GM12878 (cell line): Measurements from ENCODE around the gene PTPRQ. TPM values are rescaled to one million over a fixed set of nuclear protein-coding genes. Genes with fewer than 3 reads are reported as not detected.

ENCODE experiments used
- ATAC-seq: fragments of 200-7000 bp; cut with Tn5 transposase; 3 replicates; pipeline ENCODE4 v1.9.1; 2020; ENCODE audit warnings: mild to moderate bottlenecking, moderate library complexity
- BruUV-seq: library from RNA; stranded (reverse); fragments of 400-500 nt; replicated peaks from 2 replicates; lab custom pipeline; 2021; lab: Mats Ljungman, UMichigan
- CTCF ChIA-PET: fragments of 300-600 bp; sonication (Branson Sonifier 250); formaldehyde crosslinking; extraction: SDS; loops from one replicate; lab custom pipeline; 2021; ENCODE audit warnings: inconsistent platforms; lab: Yijun Ruan, JAX
- POLR2A ChIA-PET: fragments of 350-600 bp; formaldehyde crosslinking; extraction: SDS; loops from one replicate; lab custom pipeline; 2021; ENCODE audit warnings: inconsistent platforms; lab: Charles Lee
- RAD21 ChIA-PET: fragments of 300-600 bp; sonication (Branson Sonifier 250); formaldehyde crosslinking; loops from one replicate; lab custom pipeline; 2023; ENCODE audit warnings: antibody characterized with exemption; ENCODE audit not compliant: unreplicated experiment; lab: Charles Lee
- SMC1A ChIA-PET: fragments of 300-600 bp; sonication (Branson Sonifier 250); formaldehyde crosslinking; loops from one replicate; lab custom pipeline; 2023; ENCODE audit not compliant: unreplicated experiment, uncharacterized antibody; lab: Charles Lee
- DNase-seq: peaks from one replicate; pipeline ENCODE4 v3.0.0-alpha.2; 2011; ENCODE audit warnings: low read depth, low spot score
- FAIRE-seq: peaks from 3 replicates; lab custom pipeline; 2011; peaks lifted over from hg19 to GRCh38; lab: Jason Lieb, UNC
- H2AFZ ChIP-seq: 2 replicates; pipeline ENCODE4 v1.6.0; 2011; ENCODE audit warnings: low read depth, low read length, control low read depth; ENCODE audit not compliant: control insufficient read depth
- H3K27ac ChIP-seq: 2 replicates; pipeline ENCODE4 v1.5.1; 2011; ENCODE audit warnings: control low read depth; ENCODE audit not compliant: control insufficient read depth, insufficient read depth
- H3K27me3 ChIP-seq, 2 experiments: replicated peaks in 1 of 2; 2 replicates each; pipeline versions ENCODE4 v1.6.0 to v1.6.1; 2011; ENCODE audit warnings: low read length in 1 of 2; ENCODE audit not compliant: control insufficient read depth in 2 of 2, insufficient read depth in 2 of 2
- H3K36me3 ChIP-seq, 2 experiments: 2 replicates each; pipeline ENCODE4 v1.5.1; 2011; ENCODE audit warnings: low read length in 1 of 2; ENCODE audit not compliant: control insufficient read depth in 2 of 2, insufficient read depth in 2 of 2
- H3K4me1 ChIP-seq: 2 replicates; pipeline ENCODE4 v1.6.1; 2011; ENCODE audit warnings: mild to moderate bottlenecking, low read length, moderate library complexity, mixed read lengths; ENCODE audit not compliant: control insufficient read depth, insufficient read depth
- H3K4me2 ChIP-seq: 2 replicates; pipeline ENCODE4 v1.6.0; 2011; ENCODE audit warnings: control low read depth; ENCODE audit not compliant: control insufficient read depth, insufficient read depth
- H3K4me3 ChIP-seq: fragments of 200-600 bp; sonication (generic); 2 replicates; pipeline ENCODE4 v1.5.1; 2016
- H3K79me2 ChIP-seq: 2 replicates; pipeline ENCODE4 v1.6.0; 2011; ENCODE audit warnings: low read length; ENCODE audit not compliant: control insufficient read depth, insufficient read depth
- H3K9ac ChIP-seq: 2 replicates; pipeline ENCODE4 v1.8.0; 2011; ENCODE audit warnings: low read length, control low read depth, mixed read lengths; ENCODE audit not compliant: control insufficient read depth, insufficient read depth
- H3K9me3 ChIP-seq: replicated peaks from 3 replicates; pipeline ENCODE4 v1.5.1; 2011; ENCODE audit warnings: mild to moderate bottlenecking, low read length; ENCODE audit not compliant: control insufficient read depth, insufficient read depth
- H4K20me1 ChIP-seq: 2 replicates; pipeline ENCODE4 v1.6.0; 2011; ENCODE audit not compliant: control insufficient read depth, insufficient read depth
- ATF3 ChIP-seq: IDR thresholded peaks from 2 replicates; pipeline ENCODE4 v1.6.1; 2011; ENCODE audit warnings: low read depth, mild to moderate bottlenecking, low read length, moderate library complexity, borderline replicate concordance; ENCODE audit errors: extremely low read depth
- CTCF ChIP-seq, 3 experiments: IDR thresholded peaks in 2 of 3; conservative IDR thresholded peaks in 1 of 3; 2 replicates each; pipeline ENCODE4 v1.5.1; 2011; ENCODE audit warnings: low read depth in 3 of 3, low read length in 3 of 3, mild to moderate bottlenecking in 3 of 3, control low read depth in 2 of 3, moderate library complexity in 2 of 3, inconsistent platforms in 1 of 3, mixed read lengths in 1 of 3; ENCODE audit not compliant: control insufficient read depth in 2 of 3, insufficient read depth in 1 of 3; ENCODE audit errors: extremely low read depth in 1 of 3
- IKZF1 ChIP-seq: fragments of 450-650 bp; conservative IDR thresholded peaks from 2 replicates; pipeline ENCODE4 v1.6.1; 2017; ENCODE audit warnings: antibody characterized with exemption, mild to moderate bottlenecking
- IRF3 ChIP-seq: fragments of 450-650 bp; IDR thresholded peaks from 2 replicates; pipeline ENCODE4 v1.6.1; 2014; ENCODE audit warnings: mild to moderate bottlenecking
- PML ChIP-seq: IDR thresholded peaks from 2 replicates; pipeline ENCODE4 v1.6.1; 2012; ENCODE audit warnings: low read length, inconsistent platforms
- POLR2AphosphoS2 ChIP-seq: IDR thresholded peaks from 2 replicates; pipeline ENCODE4 v1.6.1; 2011; ENCODE audit warnings: low read depth, mild to moderate bottlenecking, low read length, improper control_type of control experiment, moderate library complexity
- POU2F2 ChIP-seq: IDR thresholded peaks from 3 replicates; pipeline ENCODE4 v1.6.1; 2011; ENCODE audit warnings: low read depth, mild to moderate bottlenecking, low read length, borderline replicate concordance
- RAD21 ChIP-seq: IDR thresholded peaks from 2 replicates; pipeline ENCODE4 v1.6.1; 2011; ENCODE audit warnings: mild to moderate bottlenecking, low read depth, low read length, moderate library complexity; ENCODE audit not compliant: insufficient read depth
- RELB ChIP-seq: fragments of 450-650 bp; IDR thresholded peaks from 2 replicates; pipeline ENCODE4 v1.6.1; 2017; ENCODE audit warnings: low read depth, mild to moderate bottlenecking, moderate library complexity
- SMC3 ChIP-seq: IDR thresholded peaks from 2 replicates; pipeline ENCODE4 v1.6.1; 2011; ENCODE audit warnings: low read length, improper control_type of control experiment, borderline replicate concordance
- SPI1 ChIP-seq: IDR thresholded peaks from 2 replicates; pipeline ENCODE4 v1.6.1; 2011; ENCODE audit warnings: low read depth, mild to moderate bottlenecking, low read length, moderate library complexity, borderline replicate concordance; ENCODE audit not compliant: insufficient read depth
- SUPT20H ChIP-seq: IDR thresholded peaks from 2 replicates; pipeline ENCODE4 v1.6.1; 2011; ENCODE audit warnings: low read depth, mild to moderate bottlenecking, low read length, moderate library complexity, borderline replicate concordance; ENCODE audit not compliant: control insufficient read depth
- SUZ12 ChIP-seq: fragments of 200-600 bp; sonication (generic); IDR thresholded peaks from one replicate; pipeline ENCODE4 v1.6.1; 2018; ENCODE audit warnings: antibody characterized with exemption, mild to moderate bottlenecking; ENCODE audit not compliant: unreplicated experiment
- TAF1 ChIP-seq: IDR thresholded peaks from 2 replicates; pipeline ENCODE4 v1.6.1; 2011; ENCODE audit warnings: mild to moderate bottlenecking, low read depth, low read length, borderline replicate concordance
- TCF3 ChIP-seq: IDR thresholded peaks from 2 replicates; pipeline ENCODE4 v1.6.1; 2012; ENCODE audit warnings: low read depth, mild to moderate bottlenecking, low read length, borderline replicate concordance; ENCODE audit not compliant: insufficient read depth
- ZNF217 ChIP-seq: fragments of 450-650 bp; IDR thresholded peaks from 2 replicates; pipeline ENCODE4 v1.6.1; 2017; ENCODE audit warnings: antibody characterized with exemption, mild to moderate bottlenecking
- WGBS: methylation state at CpG from one replicate; pipeline ENCODE4 v1.1.6; 2016; ENCODE audit warnings: low lambda C conversion rate; ENCODE audit not compliant: insufficient replicate concordance, insufficient coverage; ENCODE audit errors: missing lambda C conversion rate; 5-methylcytosine and 5-hydroxymethylcytosine counted together
- in situ Hi-C: fragments of 300-500 bp; cut with MboI; formaldehyde crosslinking; loops from 9 replicates; pipeline ENCODE4 v1.14.3; 2018; ENCODE audit warnings: mixed read lengths
- intact Hi-C: fragments of 100-400 bp; cut with micrococcal nuclease; formaldehyde crosslinking; loops from one replicate; pipeline ENCODE4 v1.14.2; 2022; ENCODE audit not compliant: unreplicated experiment
- polyA plus RNA-seq, 11 experiments: library from polyadenylated mRNA; depleted of rRNA in 4 of 11; unstranded in 6 of 11; stranded (reverse) in 5 of 11; fragments of >200 nt; fragmentation: Nextera tagmentation in 4 of 11; fragmentation: Illumina TruSeq in 1 of 11; extraction: Ambion mirVana in 4 of 11; extraction: Trizol in 1 of 11; gene quantifications; 1 replicate in 1 of 11; 2 replicates in 10 of 11; pipeline versions ENCODE4 v1.2.1 to v1.2.3, GENCODE V29; 2011 to 2016; ENCODE audit warnings: inconsistent platforms in 2 of 11, missing spikeins in 2 of 11, low read depth in 1 of 11
- total RNA-seq, 4 experiments: library from RNA; depleted of rRNA in 3 of 4; stranded (reverse); fragments of >200 nt in 3 of 4; fragmentation: Illumina TruSeq in 1 of 4; extraction: Trizol in 1 of 4; gene quantifications; 2 replicates each; pipeline versions ENCODE4 v1.2.1 to v1.2.3, GENCODE V29; 2013 to 2021

Gene PTPRQ
- total and polyA plus RNA-seq, 10 of the 15 experiments (the other 5 are each of a cell fraction or from before 2014, with no cell fraction given), result 0.01 TPM; not detected in 9

- TF ChIP-seq RELB, result no peak
These were observed 183.7 kb downstream of the PTPRQ start (continued) for GRCh38 chr12:80627782-80628181.

- Histone ChIP-seq H3K4me2 (no peak overlapping the region), H4K20me1 (no peaks in the 10 kb centered on the region), H3K79me2 (no peaks in the 10 kb centered on the region), H3K36me3 (no peaks in the 10 kb centered on the region), H3K27me3 (no peaks in the 10 kb centered on the region), H2AFZ (no peak overlapping the region), H3K4me1 (no peaks in the 10 kb centered on the region), H3K27ac (no peak overlapping the region), H3K9me3 (no peaks in the 10 kb centered on the region), H3K4me3 (no peak overlapping the region), H3K9ac (no peak overlapping the region)
- ChIA-PET SMC1A (interaction anchor here (0.6 to 1.5 kb wide), 2 partner anchors 9 to 45 kb away, joined by 3 to 7 read pairs; no protein-coding TSS in a partner anchor), POLR2A (no interaction called here), RAD21 (no interaction called here), CTCF (interaction anchor here (0.6 to 3.9 kb wide), 7 partner anchors 10 to 220 kb away, joined by 3 to 11 read pairs (median 3); no protein-coding TSS in a partner anchor)
- DNase-seq, result no peak
- no TSS peak for BruUV-seq
- intact Hi-C loops, result no loop called here
- in situ Hi-C loops, result no loop called here
- no peak for FAIRE-seq
- no peak for TF ChIP-seq ATF3
- TF ChIP-seq SUPT20H, result no peak
- TF ChIP-seq IKZF1, result no peak
- TF ChIP-seq SUZ12, result no peak
- no peak for TF ChIP-seq POLR2AphosphoS2
- no peak for TF ChIP-seq IRF3
- TF ChIP-seq CTCF (IDR thresholded peaks at IDR 0.05 in 2 of 3, conservative IDR thresholded peaks at IDR 0.05 in 1 of 3; ENCODE audit: control insufficient read depth in 2 of 3, extremely low read depth in 1 of 3, insufficient read depth in 1 of 3, low read depth in 3 of 3, low read length in 3 of 3), result peak; percentile 24 to 38 (median 37); a peak in 4 of 6 replicates
- TF ChIP-seq SPI1, result no peak
- TF ChIP-seq PML, result no peak
- no peak for TF ChIP-seq POU2F2
- TF ChIP-seq TAF1, result no peak
- TF ChIP-seq SMC3, result no peak
- 0 out of 2 replicates have a peak, but pooled peaks have one; percentile 16 for TF ChIP-seq RAD21
- TF ChIP-seq ZNF217, result no peak
- TF ChIP-seq TCF3, result no peak
- ATAC-seq, result peak; percentile 42
- 15% methylated on average over 4 of the region's 4 CpGs for WGBS
These were observed 188.8 kb downstream of the PTPRQ start for GRCh38 chr12:80632835-80633234.
